DMS153 treated with DMSO at 0.1 percent for 48 hours (cell line): ENCODE data around the gene DPY19L3.
"Not testable (repeated sequence)": the region's sequence is repeated elsewhere in the genome, so short reads cannot be mapped to it uniquely, and the experiment has no call there.

Experiments used
- DNase-seq: peaks from one replicate; lab custom pipeline; 2025; ENCODE audit not compliant: unreplicated experiment; lab: John Stamatoyannopoulos, UW

DPY19L3 gene

GRCh38 chr19:32442650-32443049 lies 37.1 kb downstream of the DPY19L3 start:
- DNase-seq, result no peak

- not testable (repeated sequence) for DNase-seq
Measured at GRCh38 chr19:32447534-32447933, 42.0 kb downstream of the DPY19L3 start.

GRCh38 chr19:32448026-32448425 lies 42.5 kb downstream of the DPY19L3 start:
- no peak for DNase-seq

- no peak for DNase-seq
Measured at GRCh38 chr19:32450217-32450616, 44.6 kb downstream of the DPY19L3 start.

GRCh38 chr19:32453736-32454135 lies 48.2 kb downstream of the DPY19L3 start:
- DNase-seq, result no peak

- no peak for DNase-seq
Measured at GRCh38 chr19:32456406-32456805, 50.8 kb downstream of the DPY19L3 start.

GRCh38 chr19:32457571-32458158 lies 52.1 kb downstream of the DPY19L3 start:
- no peak for DNase-seq

GRCh38 chr19:32458500-32459123 lies 53.0 kb downstream of the DPY19L3 start:
- no peak for DNase-seq

GRCh38 chr19:32459204-32459865 lies 53.8 kb downstream of the DPY19L3 start:
- DNase-seq, result no peak

GRCh38 chr19:32460476-32460875 lies 54.9 kb downstream of the DPY19L3 start:
- DNase-seq, result no peak

GRCh38 chr19:32464279-32464678 lies 58.7 kb downstream of the DPY19L3 start:
- DNase-seq, result peak; percentile 9

- no peak for DNase-seq
Measured at GRCh38 chr19:32465176-32465575, 59.6 kb downstream of the DPY19L3 start.

- no peak for DNase-seq
Measured at GRCh38 chr19:32469795-32470194, 64.2 kb downstream of the DPY19L3 start.

- no peak for DNase-seq
Measured at GRCh38 chr19:32471095-32471494, 65.5 kb downstream of the DPY19L3 start.

GRCh38 chr19:32471811-32472210 lies 66.2 kb downstream of the DPY19L3 start:
- no peak for DNase-seq

GRCh38 chr19:32475141-32476031 lies 69.8 kb downstream of the DPY19L3 start:
- DNase-seq, result no peak

GRCh38 chr19:32476032-32476350 lies 70.4 kb downstream of the DPY19L3 start:
- DNase-seq, result no peak

GRCh38 chr19:32480321-32480720 lies 74.8 kb downstream of the DPY19L3 start:
- DNase-seq, result no peak

- no peak for DNase-seq
Measured at GRCh38 chr19:32483574-32483973, 78.0 kb downstream of the DPY19L3 start.

GRCh38 chr19:32489971-32490370 lies 84.4 kb downstream of the DPY19L3 start:
- DNase-seq, result no peak

- no peak for DNase-seq
Measured at GRCh38 chr19:32497391-32497790, 91.8 kb downstream of the DPY19L3 start.
